Activated CD8-positive, alpha-beta memory T cell treated with anti-CD3 and anti-CD28 coated beads, Interleukin-2, amount 10 ng/mL, durations not matched to agents 7 days and 5 days (primary cell): ENCODE data around the gene IQGAP2. TPM values are rescaled to one million over a fixed set of nuclear protein-coding genes. Genes with fewer than 3 reads are reported as not detected.
A peak's percentile ranks its signal among the peaks of the same experiment; 100 is the strongest.
"Not testable (repeated sequence)": the region's sequence is repeated elsewhere in the genome, so short reads cannot be mapped to it uniquely, and the experiment has no call there.

Source experiments
- ATAC-seq: fragments of 150-1000 bp; cut with Tn5 transposase; one replicate; pipeline ENCODE4 v1.10.0; 2021; ENCODE audit warnings: moderate library complexity
- CTCF ChIA-PET: fragments of 350-600 bp; sonication (Branson Sonifier 250); formaldehyde crosslinking; loops from one replicate; lab custom pipeline; 2021; ENCODE audit warnings: antibody characterized with exemption; lab: Charles Lee
- DNase-seq: peaks from one replicate; pipeline ENCODE4 v3.0.0-alpha.2; 2020
- H3K27ac Mint-ChIP-seq: one replicate; pipeline ENCODE4 v1.8.0; 2021; ENCODE audit warnings: mild to moderate bottlenecking, mixed read lengths
- H3K27me3 Mint-ChIP-seq: one replicate; pipeline ENCODE4 v1.8.0; 2021; ENCODE audit warnings: mixed read lengths
- H3K36me3 Mint-ChIP-seq: one replicate; pipeline ENCODE4 v1.8.0; 2021; ENCODE audit warnings: mild to moderate bottlenecking, mixed read lengths
- H3K4me1 Mint-ChIP-seq: one replicate; pipeline ENCODE4 v1.8.0; 2021; ENCODE audit warnings: mixed read lengths
- H3K4me3 Mint-ChIP-seq: one replicate; pipeline ENCODE4 v1.8.0; 2021; ENCODE audit warnings: mild to moderate bottlenecking, moderate library complexity, mixed read lengths
- H3K9me3 Mint-ChIP-seq: one replicate; pipeline ENCODE4 v1.8.0; 2022; ENCODE audit warnings: low read depth, mixed read lengths
- total RNA-seq, 2 experiments: library from RNA; stranded (reverse); gene quantifications; one replicate each; pipeline ENCODE4 v1.2.3, GENCODE V29; 2021

Gene IQGAP2
- total RNA-seq, 2 experiments from 2014 or later = 70.2 to 118 TPM

GRCh38 chr5:76598531-76598930 is 195.4 kb downstream of the IQGAP2 start:
- Mint-ChIP-seq H3K27me3 (no peaks in the 10 kb centered on the region), H3K27ac (no peak overlapping the region), H3K4me1 (peaks cover 17% of the 10 kb centered on the region), H3K36me3 (peaks cover 61% of the 10 kb centered on the region), H3K9me3 (no peaks in the 10 kb centered on the region), H3K4me3 (no peak overlapping the region)
- DNase-seq (no peak), ATAC-seq (no peak)
- CTCF ChIA-PET = interaction anchor here (0.7 to 11.1 kb wide), 6 partner anchors 8 to 177 kb away, joined by 3 to 124 read pairs (median 4); no protein-coding TSS in a partner anchor

DNA sequence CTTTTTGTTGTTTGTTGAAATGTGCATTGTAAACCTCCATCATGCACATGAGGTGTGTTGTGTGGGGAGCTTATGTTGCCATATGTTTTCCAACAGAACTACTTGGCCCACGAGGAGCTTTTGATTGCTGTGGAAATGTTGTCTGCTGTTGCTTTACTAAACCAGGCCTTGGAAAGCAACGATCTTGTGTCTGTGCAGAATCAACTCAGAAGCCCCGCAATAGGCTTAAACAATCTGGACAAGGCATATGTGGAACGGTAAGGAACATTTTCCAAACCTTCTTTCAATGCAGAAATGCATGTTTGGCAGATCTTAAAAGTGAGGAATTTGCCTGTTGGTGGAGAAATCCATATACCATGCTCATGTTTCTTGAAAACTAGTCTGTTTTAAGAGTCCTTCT is 197.6 kb downstream of the IQGAP2 start:
- H3K36me3 Mint-ChIP-seq = peaks cover 63% of the 10 kb centered on the region
- H3K27ac Mint-ChIP-seq = no peak overlapping the region

GRCh38 chr5:76601470-76601869 is 198.4 kb downstream of the IQGAP2 start:
- no peak for DNase-seq
- Mint-ChIP-seq H3K27me3 (no peaks in the 10 kb centered on the region), H3K27ac (no peak overlapping the region), H3K4me1 (peaks cover 3% of the 10 kb centered on the region), H3K9me3 (no peaks in the 10 kb centered on the region), H3K36me3 (peaks cover 60% of the 10 kb centered on the region), H3K4me3 (no peak overlapping the region)
- ATAC-seq = peak; percentile 58
- CTCF ChIA-PET = interaction anchor here (0.6 to 11.1 kb wide), 19 partner anchors 9 to 333 kb away, joined by 3 to 124 read pairs (median 3); partner anchors contain the start of gene F2RL1

More for the DNA sequence above, 197.6 kb downstream of the IQGAP2 start:
- no peaks in the 10 kb centered on the region for H3K27me3 Mint-ChIP-seq
- H3K9me3 Mint-ChIP-seq = no peaks in the 10 kb centered on the region
- H3K4me1 Mint-ChIP-seq = peaks cover 9% of the 10 kb centered on the region
- CTCF ChIA-PET = interaction anchor here (0.6 to 11.1 kb wide), 10 partner anchors 8 to 317 kb away, joined by 3 to 124 read pairs (median 3); no protein-coding TSS in a partner anchor
- no peak overlapping the region for H3K4me3 Mint-ChIP-seq
- DNase-seq = no peak
- ATAC-seq = no peak

DNA sequence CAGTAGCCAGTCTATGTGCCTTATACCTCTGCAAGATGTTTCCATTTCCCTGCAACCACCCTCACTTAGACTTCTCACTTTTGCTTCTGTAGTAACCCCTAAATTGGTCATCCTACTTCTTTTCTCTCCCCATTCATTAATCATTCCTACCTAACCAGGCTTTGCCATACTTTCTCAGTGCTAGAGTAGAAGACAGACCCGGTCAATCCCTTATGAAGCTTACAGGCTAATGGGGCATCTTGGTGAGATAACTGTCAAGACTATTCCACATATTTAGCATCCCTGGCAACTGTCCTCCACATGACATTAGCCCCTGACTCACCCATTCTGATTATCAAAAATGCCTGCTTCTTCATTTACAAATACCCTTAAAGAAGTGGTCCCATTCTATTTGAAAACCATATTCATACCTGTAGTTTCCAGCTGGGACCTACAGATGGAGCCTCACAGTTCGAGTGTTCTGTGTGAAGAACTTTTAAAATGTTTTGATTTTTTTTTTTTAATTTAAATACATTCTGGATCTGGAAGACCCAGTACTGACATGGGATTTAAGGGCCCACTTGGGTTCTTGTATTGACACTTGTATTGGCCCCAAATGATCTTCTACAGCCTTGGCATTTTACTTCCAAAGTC is 199.1 kb downstream of the IQGAP2 start:
- ATAC-seq (no peak), DNase-seq (no peak)
- Mint-ChIP-seq H3K36me3 (peaks cover 59% of the 10 kb centered on the region), H3K4me3 (no peak overlapping the region), H3K9me3 (no peaks in the 10 kb centered on the region), H3K27me3 (no peaks in the 10 kb centered on the region), H3K27ac (no peak overlapping the region), H3K4me1 (peaks cover 8% of the 10 kb centered on the region)
- CTCF ChIA-PET = interaction anchor here (0.6 to 11.1 kb wide), 19 partner anchors 8 to 334 kb away, joined by 3 to 124 read pairs (median 3); partner anchors contain the start of gene F2RL1

- H3K4me3 Mint-ChIP-seq, H3K27me3 Mint-ChIP-seq, H3K27ac Mint-ChIP-seq, H3K9me3 Mint-ChIP-seq, ATAC-seq, DNase-seq: not testable (repeated sequence)
- Mint-ChIP-seq H3K36me3 (peaks cover 57% of the 10 kb centered on the region), H3K4me1 (peaks cover 18% of the 10 kb centered on the region)
- CTCF ChIA-PET = interaction anchor here (0.7 to 11.1 kb wide), 4 partner anchors 15 to 171 kb away, joined by 3 to 124 read pairs (median 4); no protein-coding TSS in a partner anchor
These were observed 200.9 kb downstream of the IQGAP2 start for GRCh38 chr5:76603991-76604390.

- Mint-ChIP-seq H3K4me1 (peaks cover 18% of the 10 kb centered on the region), H3K27me3 (no peaks in the 10 kb centered on the region), H3K27ac (no peak overlapping the region), H3K36me3 (peaks cover 55% of the 10 kb centered on the region), H3K4me3 (no peak overlapping the region), H3K9me3 (no peaks in the 10 kb centered on the region)
- CTCF ChIA-PET = interaction anchor here (1.3 to 11.1 kb wide), 3 partner anchors 20 to 170 kb away, joined by 4 to 124 read pairs (median 5); no protein-coding TSS in a partner anchor
- no peak for DNase-seq
- no peak for ATAC-seq
These were observed 201.8 kb downstream of the IQGAP2 start for GRCh38 chr5:76604838-76605237.

- H3K4me1 Mint-ChIP-seq = peaks cover 18% of the 10 kb centered on the region
- ATAC-seq (no peak), DNase-seq (no peak)
- no peak overlapping the region for H3K4me3 Mint-ChIP-seq
- CTCF ChIA-PET = interaction anchor here (0.7 to 11.1 kb wide), 3 partner anchors 8 to 169 kb away, joined by 3 to 124 read pairs (median 3); no protein-coding TSS in a partner anchor
- H3K27ac Mint-ChIP-seq = no peak overlapping the region
- H3K36me3 Mint-ChIP-seq = peaks cover 59% of the 10 kb centered on the region
- no peaks in the 10 kb centered on the region for H3K9me3 Mint-ChIP-seq
- no peaks in the 10 kb centered on the region for H3K27me3 Mint-ChIP-seq
These were observed 203.6 kb downstream of the IQGAP2 start for GRCh38 chr5:76606701-76607100.

- H3K9me3 Mint-ChIP-seq = no peaks in the 10 kb centered on the region
- H3K27me3 Mint-ChIP-seq = no peaks in the 10 kb centered on the region
- H3K36me3 Mint-ChIP-seq = peaks cover 57% of the 10 kb centered on the region
- H3K27ac Mint-ChIP-seq = peak overlapping the region; percentile 27
- peaks cover 18% of the 10 kb centered on the region for H3K4me1 Mint-ChIP-seq
- DNase-seq = no peak
- ATAC-seq = no peak
- CTCF ChIA-PET = interaction anchor here (1.5 to 11.1 kb wide), 3 partner anchors 27 to 168 kb away, joined by 3 to 124 read pairs (median 5); no protein-coding TSS in a partner anchor
- no peak overlapping the region for H3K4me3 Mint-ChIP-seq
These were observed 204.3 kb downstream of the IQGAP2 start for GRCh38 chr5:76607353-76607871.

GRCh38 chr5:76608833-76609232 is 205.7 kb downstream of the IQGAP2 start:
- DNase-seq = no peak

GRCh38 chr5:76610196-76610595 is 207.1 kb downstream of the IQGAP2 start:
- ATAC-seq = no peak
- CTCF ChIA-PET = interaction anchor here (2.2 to 3.1 kb wide), 2 partner anchors 9 to 164 kb away, joined by 6 to 8 read pairs; no protein-coding TSS in a partner anchor
- H3K27ac Mint-ChIP-seq = no peak overlapping the region
- DNase-seq = no peak
- H3K36me3 Mint-ChIP-seq = peaks cover 55% of the 10 kb centered on the region
- H3K9me3 Mint-ChIP-seq = no peaks in the 10 kb centered on the region
- no peaks in the 10 kb centered on the region for H3K27me3 Mint-ChIP-seq
- H3K4me3 Mint-ChIP-seq = no peak overlapping the region
- peaks cover 16% of the 10 kb centered on the region for H3K4me1 Mint-ChIP-seq

More at GRCh38 chr5:76608833-76609232, 205.7 kb downstream of the IQGAP2 start:
- Mint-ChIP-seq H3K4me3 (no peak overlapping the region), H3K36me3 (peaks cover 57% of the 10 kb centered on the region), H3K27me3 (no peaks in the 10 kb centered on the region), H3K27ac (no peak overlapping the region), H3K4me1 (peaks cover 16% of the 10 kb centered on the region), H3K9me3 (no peaks in the 10 kb centered on the region)
- ATAC-seq = no peak
- CTCF ChIA-PET = interaction anchor here (1.0 to 2.4 kb wide), 5 partner anchors 8 to 166 kb away, joined by 3 to 7 read pairs (median 5); no protein-coding TSS in a partner anchor

DNA sequence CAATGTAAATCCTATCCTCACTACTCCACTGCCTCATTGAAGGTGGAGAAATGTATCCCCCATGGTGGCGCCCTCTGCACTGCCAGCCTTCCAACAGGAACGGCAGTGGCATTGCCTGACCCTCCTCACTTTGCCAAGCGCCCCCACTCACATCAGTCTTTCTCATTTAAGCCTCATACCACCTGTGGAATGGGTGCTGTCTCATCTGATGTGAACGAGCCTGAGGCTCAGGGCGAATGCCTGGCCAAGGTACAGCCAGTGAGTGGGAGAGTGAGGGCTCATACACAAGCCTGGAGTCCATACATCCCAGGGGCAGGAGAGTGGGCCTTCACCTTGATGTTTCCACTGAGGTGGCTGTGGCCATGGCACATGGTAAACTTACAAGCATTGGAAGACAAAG is 209.9 kb downstream of the IQGAP2 start:
- DNase-seq = no peak
- CTCF ChIA-PET = interaction anchor here (1.1 to 1.8 kb wide), 2 partner anchors 11 to 162 kb away, joined by 3 to 7 read pairs; no protein-coding TSS in a partner anchor
- peaks cover 4% of the 10 kb centered on the region for H3K4me1 Mint-ChIP-seq
- H3K4me3 Mint-ChIP-seq = no peak overlapping the region
- ATAC-seq = no peak
- no peaks in the 10 kb centered on the region for H3K27me3 Mint-ChIP-seq
- peaks cover 56% of the 10 kb centered on the region for H3K36me3 Mint-ChIP-seq
- no peaks in the 10 kb centered on the region for H3K9me3 Mint-ChIP-seq
- H3K27ac Mint-ChIP-seq = no peak overlapping the region

DNA sequence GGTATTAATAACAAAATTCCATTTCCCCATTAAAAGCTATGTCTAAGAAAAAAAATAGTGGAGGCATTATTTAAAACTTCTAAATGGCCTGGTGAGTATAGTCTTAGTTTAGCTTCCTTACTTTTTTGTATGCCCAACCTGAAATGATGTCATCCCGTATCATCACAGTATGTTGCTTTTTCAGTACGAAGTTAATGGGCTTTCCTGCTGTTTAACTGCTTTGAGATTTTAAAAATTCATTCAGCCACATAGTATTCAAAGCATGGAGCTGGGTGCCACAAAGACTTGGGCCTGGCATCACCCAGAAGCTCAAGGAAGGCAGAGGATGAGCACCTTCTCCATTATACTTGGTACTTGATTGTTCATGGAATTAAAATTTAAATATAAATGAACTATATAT is 212.7 kb downstream of the IQGAP2 start:
- no peak overlapping the region for H3K27ac Mint-ChIP-seq
- peaks cover 66% of the 10 kb centered on the region for H3K36me3 Mint-ChIP-seq
- DNase-seq (no peak), ATAC-seq (no peak)
- CTCF ChIA-PET = interaction anchor here (0.5 to 2.4 kb wide), 6 partner anchors 10 to 212 kb away, joined by 3 to 7 read pairs (median 4); no protein-coding TSS in a partner anchor
- H3K4me1 Mint-ChIP-seq = no peaks in the 10 kb centered on the region
- H3K27me3 Mint-ChIP-seq = no peaks in the 10 kb centered on the region
- H3K4me3 Mint-ChIP-seq = no peak overlapping the region
- H3K9me3 Mint-ChIP-seq = no peaks in the 10 kb centered on the region

- Mint-ChIP-seq H3K9me3 (no peaks in the 10 kb centered on the region), H3K36me3 (peaks cover 63% of the 10 kb centered on the region), H3K4me3 (no peak overlapping the region), H3K27ac (peak overlapping the region; percentile 32), H3K4me1 (no peaks in the 10 kb centered on the region), H3K27me3 (no peaks in the 10 kb centered on the region)
- CTCF ChIA-PET = interaction anchor here (1.1 to 2.4 kb wide), 5 partner anchors 9 to 213 kb away, joined by 3 to 7 read pairs (median 5); no protein-coding TSS in a partner anchor
- DNase-seq = no peak
- no peak for ATAC-seq
These were observed 213.1 kb downstream of the IQGAP2 start for GRCh38 chr5:76616206-76616605.
